Measurements from ENCODE around the gene TECTB.
A peak's percentile ranks its signal among the peaks of the same experiment; 100 is the strongest.

The TECTB gene

DNA sequence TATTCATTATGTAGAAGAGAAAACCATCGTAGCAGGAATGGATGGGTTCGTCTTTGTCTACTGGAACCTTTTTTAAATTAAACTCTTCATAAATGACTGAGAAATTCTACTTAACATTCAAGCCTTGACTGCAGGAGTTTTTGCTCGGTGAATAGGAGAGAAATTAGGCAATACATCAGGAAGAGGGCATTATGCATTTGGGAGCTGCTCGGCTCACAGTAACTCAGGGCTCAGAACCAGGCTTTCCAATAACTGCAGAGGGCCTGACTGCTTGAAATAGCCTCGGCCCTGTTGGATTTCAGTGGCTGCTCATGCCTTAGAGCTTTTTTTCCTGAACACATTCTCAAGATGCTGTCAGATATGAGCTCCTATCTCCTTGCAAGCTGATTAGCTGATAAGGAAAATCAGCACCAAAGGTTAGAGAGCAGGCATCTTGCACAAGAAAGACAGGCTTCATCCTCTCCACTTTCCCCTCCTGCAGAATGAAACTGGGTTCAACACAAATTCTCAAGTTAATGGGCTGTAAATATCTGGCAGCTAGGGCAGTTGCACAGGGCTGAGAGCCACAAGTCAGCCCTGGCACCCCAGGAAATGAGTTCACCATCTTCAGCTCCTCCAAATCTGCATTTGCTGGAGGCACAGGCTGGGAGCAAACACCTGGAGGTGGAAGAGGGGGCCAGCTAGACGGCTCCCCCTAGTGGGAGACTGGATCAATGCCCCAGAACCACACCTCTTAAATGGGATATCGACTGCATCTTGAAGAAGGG, 24.3 kb downstream of the TECTB start:
- peak; percentile 33 for DNase-seq
- no peaks in the 10 kb centered on the region for H3K9me3 Mint-ChIP-seq
- H3K27me3 Mint-ChIP-seq = peaks cover 24% of the 10 kb centered on the region
- no peak overlapping the region for H3K4me3 Mint-ChIP-seq
- no peak overlapping the region for H3K27ac Mint-ChIP-seq
- H3K4me1 Mint-ChIP-seq (ENCODE audit: low read depth) = no peaks in the 10 kb centered on the region
- H3K36me3 Mint-ChIP-seq (ENCODE audit: low read depth) = no peaks in the 10 kb centered on the region

DNA sequence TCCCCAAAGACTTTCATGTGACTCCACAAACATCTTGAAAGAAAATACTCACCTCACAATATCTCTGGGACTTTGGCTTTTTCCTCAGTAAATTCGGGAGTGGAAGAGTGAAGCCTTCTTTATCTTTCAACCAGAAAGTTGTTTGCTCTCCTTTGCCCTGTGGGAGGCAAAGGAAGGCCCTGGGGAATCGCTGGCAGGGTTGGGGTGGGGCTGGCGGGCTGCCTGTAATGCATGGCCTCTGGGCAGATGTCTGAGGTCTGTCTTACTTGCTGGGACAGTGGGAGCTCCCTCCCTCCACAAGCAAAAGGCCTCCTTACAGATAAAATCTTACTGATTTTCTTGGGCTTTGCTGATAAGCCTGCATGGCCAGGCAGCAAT, 24.9 kb downstream of the TECTB start:
- Mint-ChIP-seq H3K4me1 (ENCODE audit: low read depth) (no peaks in the 10 kb centered on the region), H3K27ac (no peak overlapping the region), H3K27me3 (peaks cover 29% of the 10 kb centered on the region), H3K36me3 (ENCODE audit: low read depth) (no peaks in the 10 kb centered on the region), H3K9me3 (no peaks in the 10 kb centered on the region), H3K4me3 (no peak overlapping the region)
- DNase-seq = no peak

DNA sequence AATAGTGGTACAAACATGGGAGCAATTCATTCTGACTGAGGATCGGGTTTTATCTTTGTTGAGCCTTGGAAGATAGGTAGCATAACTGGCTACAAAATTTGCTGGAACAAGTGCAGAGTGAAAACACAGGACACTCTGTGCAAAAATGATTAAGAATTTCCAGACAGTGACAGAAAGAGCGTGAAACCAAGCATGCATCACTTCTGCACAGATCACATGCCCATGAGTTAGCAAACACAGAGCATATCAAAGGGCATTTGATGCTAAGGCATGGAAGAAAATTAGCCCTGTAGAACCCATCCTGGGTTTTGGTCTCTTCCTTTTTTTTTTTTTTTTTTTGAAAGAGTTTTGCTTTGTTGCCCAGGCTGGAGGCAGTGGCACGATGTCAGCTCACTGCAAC, 28.3 kb downstream of the TECTB start:
- peaks cover 51% of the 10 kb centered on the region for H3K27me3 Mint-ChIP-seq
- DNase-seq = no peak
- no peak overlapping the region for H3K4me3 Mint-ChIP-seq
- no peak overlapping the region for H3K27ac Mint-ChIP-seq
- H3K36me3 Mint-ChIP-seq (ENCODE audit: low read depth) = no peaks in the 10 kb centered on the region
- H3K4me1 Mint-ChIP-seq (ENCODE audit: low read depth) = peaks cover 1% of the 10 kb centered on the region
- H3K9me3 Mint-ChIP-seq = no peaks in the 10 kb centered on the region

DNA sequence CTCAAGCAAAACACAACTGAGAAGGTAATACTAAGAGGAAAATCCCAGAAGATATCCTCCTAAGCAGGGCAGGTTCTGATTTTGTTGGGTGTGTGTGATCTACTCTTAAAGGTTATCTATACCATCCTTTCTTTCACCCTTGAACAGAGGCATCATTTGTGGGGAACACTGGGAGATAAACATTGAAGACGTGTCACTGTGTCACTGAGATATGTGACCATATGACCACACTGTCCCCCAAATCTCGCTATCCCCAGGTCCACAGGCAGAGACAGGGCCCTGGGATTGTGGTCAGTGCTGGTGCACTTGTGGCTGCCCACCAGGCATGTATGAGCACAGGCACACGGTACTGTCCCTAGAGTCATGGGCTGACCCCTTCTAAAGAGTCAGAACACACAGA, 30.0 kb downstream of the TECTB start:
- no peaks in the 10 kb centered on the region for H3K9me3 Mint-ChIP-seq
- no peak overlapping the region for H3K27ac Mint-ChIP-seq
- H3K27me3 Mint-ChIP-seq = peaks cover 44% of the 10 kb centered on the region
- H3K4me1 Mint-ChIP-seq (ENCODE audit: low read depth) = peaks cover 1% of the 10 kb centered on the region
- DNase-seq = no peak
- H3K36me3 Mint-ChIP-seq (ENCODE audit: low read depth) = no peaks in the 10 kb centered on the region
- no peak overlapping the region for H3K4me3 Mint-ChIP-seq

DNA sequence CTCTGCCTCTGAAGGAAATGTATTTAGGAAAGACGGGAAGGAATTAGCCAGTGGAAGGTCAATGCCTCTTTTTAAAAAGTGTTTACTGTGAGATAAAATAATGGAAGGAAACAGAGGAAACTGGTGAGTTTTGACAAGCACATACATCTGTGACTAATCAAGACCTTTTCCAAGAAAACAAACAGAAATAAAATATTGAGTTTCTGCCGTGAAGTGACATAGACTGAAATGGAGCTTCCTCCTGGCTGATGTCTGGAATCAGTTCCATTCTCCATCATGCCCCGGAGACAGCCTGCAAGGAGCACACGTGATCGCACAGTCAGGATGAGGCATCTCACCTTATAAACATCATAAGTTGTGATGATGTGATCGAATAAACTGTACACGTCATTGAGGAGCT, 30.7 kb downstream of the TECTB start:
- peaks cover 1% of the 10 kb centered on the region for H3K4me1 Mint-ChIP-seq (ENCODE audit: low read depth)
- no peaks in the 10 kb centered on the region for H3K36me3 Mint-ChIP-seq (ENCODE audit: low read depth)
- H3K4me3 Mint-ChIP-seq = no peak overlapping the region
- no peaks in the 10 kb centered on the region for H3K9me3 Mint-ChIP-seq
- no peak overlapping the region for H3K27ac Mint-ChIP-seq
- no peak for DNase-seq
- peaks cover 42% of the 10 kb centered on the region for H3K27me3 Mint-ChIP-seq

DNA sequence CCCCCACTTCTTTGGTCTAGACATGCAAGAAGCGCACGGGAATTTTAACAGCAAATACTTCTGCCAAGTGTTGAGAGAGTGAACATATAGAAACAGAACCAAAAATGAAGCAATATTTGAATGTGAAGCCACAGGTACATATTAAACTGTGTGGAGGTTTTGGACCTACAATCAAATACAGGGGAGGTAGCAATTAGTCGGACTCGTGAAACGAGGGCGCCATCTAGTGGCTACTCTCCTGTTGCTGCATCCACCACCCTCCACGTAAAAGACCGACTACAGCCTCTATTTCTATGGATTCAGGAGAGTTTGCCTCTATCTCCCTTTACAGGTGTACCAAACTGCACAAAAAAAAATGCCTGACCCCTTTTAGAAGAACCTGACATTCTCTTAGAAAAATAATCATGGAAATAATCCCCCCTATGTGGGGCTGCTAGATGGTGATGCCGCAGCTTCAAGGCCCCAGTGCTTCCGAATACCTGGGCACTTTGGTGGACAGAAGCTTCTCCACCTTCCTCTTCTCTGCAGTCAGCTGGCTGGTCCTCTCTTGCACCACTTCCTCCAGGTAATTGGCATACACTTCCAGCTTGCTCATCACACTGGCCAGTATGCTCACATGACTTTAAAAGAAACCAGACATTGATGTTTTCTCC, 31.7 kb downstream of the TECTB start:
- Mint-ChIP-seq H3K27me3 (peaks cover 48% of the 10 kb centered on the region), H3K27ac (no peak overlapping the region), H3K4me3 (no peak overlapping the region), H3K4me1 (ENCODE audit: low read depth) (peaks cover 1% of the 10 kb centered on the region), H3K9me3 (no peaks in the 10 kb centered on the region), H3K36me3 (ENCODE audit: low read depth) (no peaks in the 10 kb centered on the region)
- peak; percentile 74 for DNase-seq

DNA sequence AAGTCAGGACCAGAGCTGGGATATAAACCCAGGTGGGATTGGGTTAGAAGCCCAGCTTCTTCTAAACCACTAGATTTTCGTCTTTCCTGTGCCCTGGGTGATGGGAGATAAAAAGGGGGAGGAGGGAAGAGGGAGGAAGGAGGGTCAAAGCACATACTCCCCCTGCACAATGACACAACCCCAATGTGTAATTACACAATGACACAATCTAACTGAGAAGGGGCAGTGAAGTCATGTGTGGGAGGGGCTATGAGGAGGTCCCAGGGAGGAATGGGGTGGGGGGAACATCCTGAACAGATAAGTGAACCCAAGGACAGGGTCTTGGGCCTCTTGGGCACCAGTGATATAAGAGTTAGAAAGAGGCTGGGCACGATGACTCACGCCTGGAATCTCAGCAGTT, 44.5 kb downstream of the TECTB start:
- Mint-ChIP-seq H3K4me3 (no peak overlapping the region), H3K36me3 (ENCODE audit: low read depth) (no peaks in the 10 kb centered on the region), H3K9me3 (no peaks in the 10 kb centered on the region)

DNA sequence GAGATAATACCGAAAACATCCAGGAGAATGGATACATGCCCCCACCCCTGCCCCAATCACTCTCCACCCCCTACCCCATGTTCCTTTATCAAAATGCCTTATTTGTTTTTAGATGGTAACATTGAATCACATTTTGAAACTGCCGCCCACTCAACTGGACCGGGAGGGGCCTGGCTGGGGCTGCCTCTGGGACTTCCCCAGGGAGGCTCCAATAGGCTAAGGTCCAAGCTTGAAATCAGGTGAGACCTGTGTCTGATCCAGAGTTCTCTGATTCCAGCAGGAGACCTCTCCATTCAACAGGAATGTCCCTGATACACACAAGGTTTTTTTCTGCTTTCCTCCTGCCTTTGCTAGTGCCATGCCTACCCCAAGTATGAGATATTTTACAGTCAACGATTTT, 47.0 kb downstream of the TECTB start:
- Mint-ChIP-seq H3K9me3 (no peaks in the 10 kb centered on the region), H3K27me3 (peaks cover 8% of the 10 kb centered on the region), H3K36me3 (ENCODE audit: low read depth) (no peaks in the 10 kb centered on the region), H3K27ac (no peak overlapping the region), H3K4me3 (no peak overlapping the region), H3K4me1 (ENCODE audit: low read depth) (peaks cover 4% of the 10 kb centered on the region)
- DNase-seq = no peak

More for the DNA sequence above, 44.5 kb downstream of the TECTB start:
- H3K27ac Mint-ChIP-seq = no peak overlapping the region
- peaks cover 11% of the 10 kb centered on the region for H3K27me3 Mint-ChIP-seq
- peaks cover 4% of the 10 kb centered on the region for H3K4me1 Mint-ChIP-seq (ENCODE audit: low read depth)
- no peak for DNase-seq

DNA sequence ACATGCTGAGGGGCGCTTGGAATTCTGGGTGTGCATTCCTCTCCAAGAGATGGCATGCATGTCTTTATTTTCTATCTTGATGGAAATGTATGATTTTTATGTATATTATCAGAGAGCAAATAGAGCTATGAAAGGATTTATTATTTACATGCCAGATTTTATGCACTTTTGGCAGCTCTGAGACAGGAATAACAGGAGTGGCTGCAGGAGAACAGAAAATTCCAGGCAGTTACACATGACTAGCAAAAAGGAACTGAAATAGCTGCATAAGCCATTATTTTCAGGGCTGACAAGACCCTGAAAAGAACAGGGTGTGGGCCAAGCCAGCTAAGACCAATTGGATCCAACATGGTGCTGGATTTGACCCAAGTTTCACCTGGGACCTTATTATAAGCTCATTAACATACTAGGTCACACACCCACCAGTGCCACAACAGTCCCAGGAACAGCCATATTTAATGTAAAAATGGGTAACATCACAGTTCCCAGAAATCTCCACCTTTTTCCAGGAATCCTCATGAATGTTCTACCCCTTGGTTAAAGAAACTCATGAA, 47.5 kb downstream of the TECTB start:
- peaks cover 4% of the 10 kb centered on the region for H3K27me3 Mint-ChIP-seq
- no peak overlapping the region for H3K4me3 Mint-ChIP-seq
- H3K4me1 Mint-ChIP-seq (ENCODE audit: low read depth) = peaks cover 4% of the 10 kb centered on the region
- H3K9me3 Mint-ChIP-seq = no peaks in the 10 kb centered on the region
- no peaks in the 10 kb centered on the region for H3K36me3 Mint-ChIP-seq (ENCODE audit: low read depth)
- no peak for DNase-seq
- no peak overlapping the region for H3K27ac Mint-ChIP-seq

DNA sequence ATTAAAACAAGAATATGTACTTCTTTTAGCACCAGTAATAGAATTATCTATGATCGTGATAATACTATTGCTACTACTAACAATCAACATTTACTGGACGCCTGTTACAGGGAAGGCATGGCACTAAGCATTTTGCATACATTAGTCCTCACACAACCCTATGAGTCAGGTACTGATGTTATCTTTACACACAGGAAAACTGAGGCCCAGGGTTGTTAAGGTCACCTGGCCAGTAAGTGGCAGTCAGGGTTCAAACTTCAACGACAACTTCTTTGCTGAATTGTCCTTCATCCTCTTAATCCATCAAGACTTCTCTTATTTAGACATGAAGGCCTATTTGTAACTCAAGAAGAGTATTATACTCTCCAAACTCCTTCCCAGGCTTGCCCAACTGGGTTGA, 48.8 kb downstream of the TECTB start:
- Mint-ChIP-seq H3K9me3 (no peaks in the 10 kb centered on the region), H3K27me3 (peaks cover 6% of the 10 kb centered on the region), H3K4me3 (no peak overlapping the region), H3K27ac (no peak overlapping the region), H3K4me1 (ENCODE audit: low read depth) (peaks cover 7% of the 10 kb centered on the region), H3K36me3 (ENCODE audit: low read depth) (no peaks in the 10 kb centered on the region)
- no peak for DNase-seq

DNA sequence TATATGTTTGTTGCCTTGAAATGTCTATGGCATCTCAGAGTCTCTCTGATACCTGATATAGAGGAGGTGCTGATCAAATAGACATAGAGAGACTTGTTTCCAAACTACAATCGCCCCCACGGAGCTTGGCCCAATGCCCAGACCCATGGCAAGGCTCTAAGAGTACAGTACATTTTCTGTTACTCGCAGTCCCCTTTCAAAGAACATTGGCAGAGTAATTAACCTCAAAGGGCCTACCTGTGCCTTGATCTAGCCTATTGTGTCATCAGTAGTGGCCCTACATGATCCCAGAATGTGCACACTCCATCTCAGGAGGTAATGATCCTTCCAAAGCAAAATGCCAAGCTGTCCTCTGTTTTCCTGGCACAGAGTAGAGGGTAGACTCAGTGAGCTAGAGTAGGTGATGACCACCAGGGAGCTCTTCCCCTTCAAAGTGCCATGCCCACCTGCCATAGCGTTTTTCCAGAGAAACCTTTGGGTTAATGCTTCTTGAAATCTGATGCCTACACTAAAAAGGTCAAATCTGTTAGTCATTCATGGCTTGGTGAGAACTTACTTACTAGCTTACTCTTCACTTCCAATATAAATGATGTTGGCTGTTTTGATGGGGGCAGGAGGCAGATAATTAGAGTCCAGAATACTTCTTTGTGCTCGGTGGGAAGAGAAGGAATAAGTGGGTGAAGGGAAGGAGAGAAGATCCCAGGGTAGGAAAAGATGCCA, 49.5 kb downstream of the TECTB start:
- no peak for DNase-seq
- H3K4me3 Mint-ChIP-seq = no peak overlapping the region
- H3K27ac Mint-ChIP-seq = no peak overlapping the region
- peaks cover 6% of the 10 kb centered on the region for H3K27me3 Mint-ChIP-seq
- no peaks in the 10 kb centered on the region for H3K36me3 Mint-ChIP-seq (ENCODE audit: low read depth)
- H3K4me1 Mint-ChIP-seq (ENCODE audit: low read depth) = peaks cover 7% of the 10 kb centered on the region
- no peaks in the 10 kb centered on the region for H3K9me3 Mint-ChIP-seq

DNA sequence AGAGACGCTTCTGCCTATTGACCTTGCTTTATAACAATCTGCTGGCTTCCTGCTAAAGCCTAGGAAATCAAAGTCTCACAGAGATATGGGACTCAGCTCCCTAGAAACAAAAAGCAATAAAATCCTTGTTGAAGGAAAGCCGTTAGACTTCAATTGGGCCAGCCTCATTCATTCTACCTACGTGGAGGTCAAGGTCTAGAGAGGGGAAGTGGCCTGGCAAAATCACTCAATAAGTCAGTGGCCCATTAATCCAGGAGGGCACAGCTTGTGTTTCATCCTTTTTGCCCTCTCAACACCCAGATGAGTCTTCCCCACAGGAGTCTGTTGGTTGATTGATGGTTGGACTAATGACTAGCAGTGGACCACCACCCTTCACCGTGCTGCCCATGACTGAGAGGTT, 50.3 kb downstream of the TECTB start:
- Mint-ChIP-seq H3K9me3 (no peaks in the 10 kb centered on the region), H3K4me3 (no peak overlapping the region), H3K4me1 (ENCODE audit: low read depth) (peaks cover 7% of the 10 kb centered on the region), H3K36me3 (ENCODE audit: low read depth) (no peaks in the 10 kb centered on the region), H3K27ac (no peak overlapping the region), H3K27me3 (peaks cover 4% of the 10 kb centered on the region)
- DNase-seq = no peak

DNA sequence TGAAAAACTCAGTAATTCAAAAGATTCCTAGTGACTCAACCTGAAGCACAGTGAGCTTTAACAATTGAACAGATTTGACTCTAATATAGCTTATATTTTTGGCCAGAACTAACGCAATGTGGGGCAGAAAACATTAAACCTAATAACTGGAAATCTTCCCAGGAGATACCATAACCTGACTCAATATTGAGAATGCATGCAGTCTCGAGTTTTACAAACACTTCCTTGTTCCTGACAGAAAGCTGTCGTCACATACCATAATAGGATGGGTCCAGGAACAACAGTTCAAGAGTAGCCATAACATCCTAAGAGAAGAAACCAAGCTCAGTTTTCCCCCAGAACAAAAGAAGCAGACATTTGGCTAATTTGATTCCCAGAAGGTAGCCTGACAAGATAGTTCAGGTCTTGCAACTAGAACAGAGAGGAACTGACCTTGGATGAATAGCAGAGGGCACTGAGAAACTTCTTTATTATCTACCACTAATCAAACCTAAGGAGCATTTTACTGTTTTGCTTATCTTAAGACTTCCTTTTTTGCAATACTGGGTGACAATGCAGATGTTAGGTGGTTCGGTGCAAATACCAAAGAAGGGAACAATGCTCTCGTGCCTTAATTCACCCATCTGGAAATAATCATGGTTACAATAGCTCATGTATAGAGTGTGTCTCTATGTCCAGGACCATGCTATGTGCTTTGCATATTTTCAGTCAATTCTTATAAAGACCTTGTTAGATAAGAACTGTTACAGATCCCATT, 52.1 kb downstream of the TECTB start:
- Mint-ChIP-seq H3K27ac (no peak overlapping the region), H3K36me3 (ENCODE audit: low read depth) (no peaks in the 10 kb centered on the region), H3K4me3 (no peak overlapping the region), H3K9me3 (no peaks in the 10 kb centered on the region), H3K4me1 (ENCODE audit: low read depth) (peaks cover 5% of the 10 kb centered on the region), H3K27me3 (peaks cover 2% of the 10 kb centered on the region)
- DNase-seq = no peak

DNA sequence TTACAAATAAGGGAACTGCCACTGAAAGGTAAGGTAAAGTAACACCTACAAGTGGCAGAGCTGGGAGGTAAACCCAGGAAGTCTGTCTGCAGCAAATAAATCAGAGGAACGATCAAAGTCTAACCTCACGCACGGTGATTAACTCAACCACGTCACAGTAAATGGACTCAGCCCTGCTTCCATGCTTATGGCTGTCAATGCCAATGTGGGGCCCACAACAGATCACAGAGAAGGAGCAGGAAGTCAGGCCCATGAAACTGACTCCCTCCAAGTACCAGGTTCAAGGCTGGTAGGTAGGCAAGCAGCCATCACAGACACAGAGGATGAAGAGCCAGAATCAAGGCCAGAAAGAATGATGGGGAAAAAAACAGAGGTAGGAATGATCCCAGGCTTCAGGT, 52.7 kb downstream of the TECTB start:
- Mint-ChIP-seq H3K9me3 (no peaks in the 10 kb centered on the region), H3K27ac (no peak overlapping the region), H3K4me3 (no peak overlapping the region), H3K4me1 (ENCODE audit: low read depth) (peaks cover 3% of the 10 kb centered on the region), H3K36me3 (ENCODE audit: low read depth) (no peaks in the 10 kb centered on the region), H3K27me3 (peaks cover 2% of the 10 kb centered on the region)
- no peak for DNase-seq
